Measurements from ENCODE around the gene DBT.
A peak's percentile ranks its signal among the peaks of the same experiment; 100 is the strongest.
"Not testable (repeated sequence)": the region's sequence is repeated elsewhere in the genome, so short reads cannot be mapped to it uniquely, and the experiment has no call there.

Gene DBT

GRCh38 chr1:100249537-100250257 is at the start of gene DBT:
Gene DBT, minus strand, starts transcription at chr1:100249834. Its CDS starts 14 bp downstream, at chr1:100249820.
- DNase-seq: peak; percentile 89

GRCh38 chr1:100298512-100298911 is 48.9 kb upstream of the DBT start:
- DNase-seq: no peak

- not testable (repeated sequence) for DNase-seq
Measured at GRCh38 chr1:100296997-100297396, 47.4 kb upstream of the DBT start.

DNA sequence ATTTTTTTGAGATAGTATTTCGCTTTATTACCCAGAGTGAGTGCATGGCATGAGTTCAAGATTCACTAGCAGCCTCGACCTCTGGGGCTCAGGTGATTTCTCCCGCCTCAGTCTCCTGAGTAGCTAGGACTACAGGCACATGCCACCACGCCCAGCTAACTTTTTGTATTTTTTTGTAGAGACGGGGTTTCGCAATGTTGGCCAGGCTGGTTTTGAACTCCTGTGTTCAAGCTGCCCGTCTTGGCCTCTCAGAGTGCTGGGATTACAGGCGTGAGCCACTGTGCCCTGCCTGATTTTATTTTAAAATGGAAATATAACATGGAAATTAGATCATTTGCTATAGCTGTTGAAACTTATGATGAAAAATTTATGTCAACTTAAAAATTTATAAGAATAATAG is 46.5 kb upstream of the DBT start:
- no peak for DNase-seq

DNA sequence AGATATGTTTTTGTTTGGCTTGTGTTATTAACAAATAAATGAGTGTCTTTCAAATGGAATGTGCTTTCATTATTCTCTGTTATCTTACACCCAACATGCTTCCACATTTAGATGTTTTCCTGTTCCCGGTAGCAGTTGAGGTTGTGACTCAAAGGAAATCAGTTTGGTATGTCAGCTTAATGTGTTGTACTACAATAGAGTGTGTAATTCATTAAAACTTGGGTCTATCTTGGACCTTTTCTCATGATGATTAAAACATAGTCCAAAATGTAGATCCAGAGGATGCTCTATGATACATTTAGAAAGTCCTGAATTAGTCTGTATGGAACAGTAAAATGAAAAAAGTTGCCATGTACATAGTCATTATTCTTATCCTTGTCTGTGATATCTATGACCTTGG is 43.1 kb upstream of the DBT start:
- DNase-seq: no peak

- DNase-seq: no peak
Measured at GRCh38 chr1:100290291-100290690, 40.7 kb upstream of the DBT start.

GRCh38 chr1:100287162-100287561 is 37.5 kb upstream of the DBT start:
- DNase-seq: no peak

GRCh38 chr1:100284591-100284990 is 35.0 kb upstream of the DBT start:
- DNase-seq: no peak

GRCh38 chr1:100279954-100280682 is 30.5 kb upstream of the DBT start:
- DNase-seq: no peak

DNA sequence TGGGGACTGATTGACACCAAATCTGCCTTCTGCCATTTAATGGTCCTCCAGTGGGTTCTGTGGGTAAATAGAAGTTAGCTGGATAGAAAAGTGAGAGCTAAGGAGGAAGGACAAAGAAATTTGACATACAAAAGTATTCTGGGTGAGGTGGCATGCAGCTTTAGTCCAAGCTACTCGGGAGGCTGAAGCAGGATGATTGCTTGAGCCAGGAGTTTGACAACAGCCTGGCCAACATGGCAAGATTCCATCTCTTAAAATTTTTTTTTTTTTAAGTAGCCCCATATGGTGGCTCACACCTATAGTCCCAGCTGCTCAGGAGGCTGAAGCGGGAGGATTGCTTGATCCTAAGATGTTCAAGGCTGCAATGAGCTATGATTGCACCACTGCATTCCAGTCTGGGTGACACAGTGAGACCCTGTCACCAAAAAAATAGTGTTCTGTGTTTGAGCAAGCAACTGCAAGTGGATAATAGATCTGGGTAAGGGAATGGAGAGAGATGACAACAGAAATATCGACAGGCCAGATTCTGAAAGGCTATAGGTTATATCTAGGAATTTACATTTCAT is 29.8 kb upstream of the DBT start:
- DNase-seq: no peak

GRCh38 chr1:100277866-100278265 is 28.2 kb upstream of the DBT start:
- DNase-seq: peak; percentile 18

- no peak for DNase-seq
Measured at GRCh38 chr1:100268202-100268601, 18.6 kb upstream of the DBT start.

DNA sequence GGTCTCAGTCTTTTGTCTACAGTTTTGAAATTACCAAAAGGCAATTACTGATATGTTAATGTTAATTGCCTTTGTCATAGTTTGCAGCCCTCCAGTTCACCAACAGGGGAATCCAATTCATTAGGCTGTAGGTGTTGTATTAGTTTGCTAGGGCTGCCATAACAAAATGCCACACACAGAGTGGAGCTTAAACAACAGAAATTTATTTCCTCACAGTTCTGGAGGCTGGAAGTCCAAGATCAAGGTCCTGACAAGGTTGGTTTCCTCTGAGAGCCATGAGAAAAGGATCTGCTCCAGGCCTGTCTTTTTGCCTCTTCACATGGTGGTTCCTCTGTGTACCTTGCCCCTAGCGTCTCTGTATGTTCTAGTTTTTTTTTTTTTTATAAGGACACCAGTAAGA is 17.6 kb upstream of the DBT start:
- no peak for DNase-seq

DNA sequence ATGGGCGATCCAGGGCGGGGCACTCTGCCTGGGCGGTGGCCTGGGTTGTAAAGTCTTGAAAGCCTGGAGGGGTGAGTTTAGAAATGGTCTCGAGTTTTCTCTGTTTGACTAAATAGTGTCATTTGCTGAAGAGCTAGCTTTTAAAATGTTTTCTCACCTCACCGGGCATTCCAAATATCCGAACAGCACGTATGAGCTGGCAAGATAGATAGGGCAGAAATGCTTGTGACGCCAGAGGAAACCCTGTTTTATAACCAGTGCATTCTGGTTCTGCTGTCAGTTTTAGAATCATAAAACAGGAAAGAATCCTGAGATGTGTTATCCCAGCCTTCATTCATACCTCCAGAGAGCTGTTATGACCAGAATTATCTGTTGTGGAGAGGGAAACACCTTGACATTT is 17.1 kb upstream of the DBT start:
- DNase-seq: no peak

DNA sequence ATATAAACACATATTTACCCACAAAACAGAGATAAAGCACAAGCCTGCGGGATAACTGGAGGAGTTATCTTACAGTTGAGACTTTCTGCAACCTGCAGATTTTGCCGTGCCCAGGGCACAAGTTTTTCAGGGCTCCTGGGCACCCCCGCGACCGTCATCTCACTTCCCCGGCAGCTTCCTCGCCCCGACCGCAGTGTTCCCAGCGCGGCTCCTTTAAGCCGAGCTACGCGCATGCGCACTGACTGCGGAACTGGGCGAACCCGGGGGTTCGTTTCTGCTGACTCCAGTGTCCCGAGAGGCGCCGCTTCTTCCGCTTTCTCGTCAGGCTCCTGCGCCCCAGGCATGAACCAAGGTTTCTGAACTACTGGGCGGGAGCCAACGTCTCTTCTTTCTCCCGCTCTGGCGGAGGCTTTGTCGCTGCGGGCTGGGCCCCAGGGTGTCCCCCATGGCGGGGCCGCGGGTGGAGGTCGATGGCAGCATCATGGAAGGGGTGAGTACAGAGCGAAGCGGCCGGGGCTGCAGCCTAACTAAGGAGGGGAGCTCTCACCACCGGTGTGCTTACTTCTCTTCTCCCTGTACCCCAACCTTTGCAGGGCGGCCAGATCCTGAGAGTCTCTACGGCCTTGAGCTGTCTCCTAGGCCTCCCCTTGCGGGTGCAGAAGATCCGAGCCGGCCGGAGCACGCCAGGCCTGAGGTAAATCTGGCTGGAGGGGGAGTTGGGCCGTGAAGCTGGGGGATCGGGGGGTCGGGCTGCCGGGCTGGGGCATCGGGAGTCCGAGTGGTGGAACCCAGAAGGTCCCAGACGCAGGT is 16.5 kb upstream of the DBT start, which contains the start of gene RTCA:
Gene RTCA, plus strand, starts transcription at position 286 of the 810 bp plus-strand sequence. Its CDS starts 160 bp downstream, at position 446.
- peak; percentile 94 for DNase-seq

DNA sequence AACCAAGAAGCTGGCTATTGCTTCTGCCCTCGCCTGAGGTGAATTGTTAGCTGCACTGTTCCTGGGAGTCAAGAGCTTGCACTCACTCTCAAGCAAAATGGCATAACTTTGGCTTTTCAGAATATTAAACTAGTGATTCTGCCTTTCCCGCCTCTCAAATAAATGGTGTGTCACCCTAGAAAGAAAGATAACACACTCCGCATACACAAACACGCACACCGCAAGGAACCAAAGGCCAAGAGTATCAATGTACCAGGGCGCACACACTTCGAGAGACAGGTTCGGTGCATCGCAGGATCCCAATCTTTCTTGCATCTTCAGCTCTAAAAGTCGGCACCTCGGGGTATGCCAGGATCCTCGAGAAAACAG is 15.9 kb upstream of the DBT start:
- DNase-seq: peak; percentile 6

- DNase-seq: not testable (repeated sequence)
Measured at GRCh38 chr1:100264081-100264480, 14.4 kb upstream of the DBT start.

GRCh38 chr1:100261686-100262085 is 12.1 kb upstream of the DBT start:
- DNase-seq: no peak

GRCh38 chr1:100258427-100258826 is 8.8 kb upstream of the DBT start:
- DNase-seq: not testable (repeated sequence)

DNA sequence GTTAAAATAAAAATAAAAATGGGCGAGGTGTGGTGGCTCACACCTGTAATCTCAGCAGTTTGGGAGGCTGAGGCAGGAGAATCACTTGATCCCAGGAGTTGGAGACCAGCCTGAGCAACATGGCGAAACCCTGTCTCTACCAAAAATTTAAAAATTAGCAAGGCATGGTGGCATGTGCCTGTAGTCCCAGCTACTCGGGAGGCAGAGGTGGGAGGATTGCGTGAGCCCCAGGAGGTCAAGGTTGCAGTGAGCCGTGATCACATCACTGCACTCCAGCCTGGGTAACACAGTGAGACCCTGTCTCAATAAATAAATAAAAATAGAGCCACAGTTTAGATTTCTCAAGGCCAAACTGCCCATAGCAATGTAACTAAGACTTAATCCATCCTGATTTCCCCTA is 6.6 kb upstream of the DBT start:
- DNase-seq: not testable (repeated sequence)

GRCh38 chr1:100253552-100253951 is 3.9 kb upstream of the DBT start:
- DNase-seq: no peak

- no peak for DNase-seq
Measured at GRCh38 chr1:100252901-100253300, 3.3 kb upstream of the DBT start.

DNA sequence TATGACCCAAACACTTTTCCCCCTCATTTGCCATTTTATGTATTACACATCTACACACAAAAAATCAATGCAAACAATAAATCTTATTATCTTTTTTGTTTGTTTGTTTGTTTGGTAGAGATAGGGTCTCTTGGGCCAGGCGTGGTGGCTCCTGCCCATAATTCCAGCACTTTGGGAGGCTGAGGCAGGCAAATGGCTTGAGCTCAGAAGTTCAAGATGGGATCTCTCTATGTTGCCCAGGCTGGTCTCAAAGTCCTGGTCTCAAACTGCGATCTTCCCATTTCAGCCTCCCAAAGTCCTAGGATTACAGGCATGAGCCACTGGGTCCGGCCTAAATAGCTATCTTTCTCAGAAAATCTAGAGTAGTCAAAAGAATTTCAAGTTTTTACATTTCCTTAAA is 1.2 kb upstream of the DBT start:
- DNase-seq: no peak
